Measurements from ENCODE around the gene CFAP299. TPM values are rescaled to one million over a fixed set of nuclear protein-coding genes. Genes with fewer than 3 reads are reported as not detected.
"Not testable (repeated sequence)": the region's sequence is repeated elsewhere in the genome, so short reads cannot be mapped to it uniquely, and the experiment has no call there.

The CFAP299 gene
- not detected in 2 replicates for total RNA-seq

- peak; percentile 62 to 86 for DNase-seq (ENCODE audit: low read depth in 2 of 2)
These were observed at the start of gene CFAP299 for GRCh38 chr4:80335554-80336358. TSS of gene CFAP299 (plus strand) at chr4:80335730.

- no peak for DNase-seq (ENCODE audit: low read depth in 2 of 2)
These were observed 49.1 kb upstream of the CFAP299 start for GRCh38 chr4:80286451-80286850.

GRCh38 chr4:80290665-80291064, 44.9 kb upstream of the CFAP299 start:
- not testable (repeated sequence) for DNase-seq (ENCODE audit: low read depth in 2 of 2)

GRCh38 chr4:80294206-80294605, 41.3 kb upstream of the CFAP299 start:
- no peak for DNase-seq (ENCODE audit: low read depth in 2 of 2)

- DNase-seq (ENCODE audit: low read depth in 2 of 2) = no peak
These were observed 40.2 kb upstream of the CFAP299 start for GRCh38 chr4:80295336-80295735.

GRCh38 chr4:80295826-80296225, 39.7 kb upstream of the CFAP299 start:
- DNase-seq (ENCODE audit: low read depth in 2 of 2) = no peak

- no peak for DNase-seq (ENCODE audit: low read depth in 2 of 2)
These were observed 33.6 kb upstream of the CFAP299 start for GRCh38 chr4:80301884-80302283.

- no peak for DNase-seq (ENCODE audit: low read depth in 2 of 2)
These were observed 32.8 kb upstream of the CFAP299 start for GRCh38 chr4:80302616-80303223.

GRCh38 chr4:80305466-80305865, 30.1 kb upstream of the CFAP299 start:
- no peak for DNase-seq (ENCODE audit: low read depth in 2 of 2)

GRCh38 chr4:80306260-80306659, 29.3 kb upstream of the CFAP299 start:
- DNase-seq (ENCODE audit: low read depth in 2 of 2) = peak in 1 of 2 donors; percentile 66

- DNase-seq (ENCODE audit: low read depth in 2 of 2) = peak in 1 of 2 donors; percentile 58
These were observed 28.3 kb upstream of the CFAP299 start for GRCh38 chr4:80307183-80307735.

- DNase-seq (ENCODE audit: low read depth in 2 of 2) = peak in 1 of 2 donors; percentile 36
These were observed 27.6 kb upstream of the CFAP299 start for GRCh38 chr4:80307774-80308465.

- no peak for DNase-seq (ENCODE audit: low read depth in 2 of 2)
These were observed 27.1 kb upstream of the CFAP299 start for GRCh38 chr4:80308466-80308822.

- DNase-seq (ENCODE audit: low read depth in 2 of 2) = peak in 1 of 2 donors; percentile 72
These were observed 26.1 kb upstream of the CFAP299 start for GRCh38 chr4:80309294-80310004.

GRCh38 chr4:80311130-80311529, 24.4 kb upstream of the CFAP299 start:
- no peak for DNase-seq (ENCODE audit: low read depth in 2 of 2)

GRCh38 chr4:80312124-80312523, 23.4 kb upstream of the CFAP299 start:
- no peak for DNase-seq (ENCODE audit: low read depth in 2 of 2)

GRCh38 chr4:80313627-80314026, 21.9 kb upstream of the CFAP299 start:
- DNase-seq (ENCODE audit: low read depth in 2 of 2) = no peak

- DNase-seq (ENCODE audit: low read depth in 2 of 2) = not testable (repeated sequence)
These were observed 19.7 kb upstream of the CFAP299 start for GRCh38 chr4:80315848-80316247.

GRCh38 chr4:80321341-80321740, 14.2 kb upstream of the CFAP299 start:
- no peak for DNase-seq (ENCODE audit: low read depth in 2 of 2)

- no peak for DNase-seq (ENCODE audit: low read depth in 2 of 2)
These were observed 13.8 kb upstream of the CFAP299 start for GRCh38 chr4:80321776-80322175.

GRCh38 chr4:80322716-80323115, 12.8 kb upstream of the CFAP299 start:
- DNase-seq (ENCODE audit: low read depth in 2 of 2) = peak in 1 of 2 donors; percentile 49

All from dermis microvascular lymphatic vessel endothelial cell (primary cell).